ENCODE results near the gene CHST13. TPM values are rescaled to one million over a fixed set of nuclear protein-coding genes. Genes with fewer than 3 reads are reported as not detected.

Gene CHST13
- total and polyA plus RNA-seq, 2 of the 4 experiments (the other 2 are of a cell fraction): not detected

GRCh38 chr3:126571078-126571477, 47.1 kb downstream of the CHST13 start:
- H3K27me3 ChIP-seq (ENCODE audit: control insufficient read depth, insufficient read depth, low read length): peaks cover 35% of the 10 kb centered on the region
- no peaks in the 10 kb centered on the region for H4K20me1 ChIP-seq (ENCODE audit: insufficient read depth, low read length)
- no peaks in the 10 kb centered on the region for H3K79me1 ChIP-seq (ENCODE audit: low read depth in 1 of 2, low read length in 2 of 2)
- no peak overlapping the region for H2AK9ac ChIP-seq (replicated peaks; ENCODE audit: low read depth, low read length, poor library complexity)
- dilution Hi-C loops (cut with HindIII; ENCODE audit: low sequenced_read_pairs, unreplicated experiment): no loop called here
- no peak overlapping the region for H4K5ac ChIP-seq (ENCODE audit: low read depth, low read length)
- no peak overlapping the region for H3K56ac ChIP-seq (ENCODE audit: extremely low read depth, insufficient read depth, low read length)
- no peaks in the 10 kb centered on the region for H3K36me3 ChIP-seq (ENCODE audit: control insufficient read depth, insufficient read depth, low read length)
- no peak overlapping the region for H3K4ac ChIP-seq (ENCODE audit: low read depth, low read length)
- H2BK20ac ChIP-seq (ENCODE audit: low read depth, low read length): no peak overlapping the region
- no peak overlapping the region for H3K4me2 ChIP-seq (ENCODE audit: low read depth, low read length)
- no peaks in the 10 kb centered on the region for H3K4me1 ChIP-seq (ENCODE audit: control insufficient read depth, insufficient read depth, low read length)
- H3K4me3 ChIP-seq (ENCODE audit: insufficient read depth, low read depth, low read length): no peak overlapping the region
- H3K23ac ChIP-seq (ENCODE audit: low read depth, low read length): no peak overlapping the region
- BruUV-seq (replicated peaks): no TSS peak
- no peak overlapping the region for H2AK5ac ChIP-seq (ENCODE audit: low read depth, low read length)
- CTCF ChIA-PET: no interaction called here
- TF ChIP-seq MXI1 (IDR thresholded peaks at IDR 0.05; ENCODE audit: borderline replicate concordance, low read depth, low read length): no peak
- no peak for TF ChIP-seq CEBPB (IDR thresholded peaks at IDR 0.05; ENCODE audit: low read depth, low read length)
- TF ChIP-seq POLR2A (IDR thresholded peaks at IDR 0.05; ENCODE audit: low read depth, low read length): no peak
- TF ChIP-seq USF2 (IDR thresholded peaks at IDR 0.05; ENCODE audit: low read depth, low read length): no peak
- no peak for TF ChIP-seq MAFK (IDR thresholded peaks at IDR 0.05; ENCODE audit: low read depth, low read length)
- no peaks in the 10 kb centered on the region for H3K9me1 ChIP-seq (ENCODE audit: insufficient read depth, low read length)
- H2AFZ ChIP-seq (replicated peaks; ENCODE audit: low read length, poor library complexity): peak overlapping the region; percentile 23
- H4K91ac ChIP-seq (ENCODE audit: insufficient read depth, low read depth, low read length): no peak overlapping the region
- H3K14ac ChIP-seq (replicated peaks; ENCODE audit: low read depth, low read length): no peak overlapping the region
- no peak overlapping the region for H2BK120ac ChIP-seq (ENCODE audit: low read depth, low read length)
- H2BK15ac ChIP-seq (ENCODE audit: low read depth, low read length): no peak overlapping the region
- no peak overlapping the region for H2BK5ac ChIP-seq (ENCODE audit: low read depth, low read length, poor library complexity, severe bottlenecking)
- no peak overlapping the region for H3K27ac ChIP-seq (ENCODE audit: insufficient read depth, low read length)
- DNase-seq: no peak
- no peak overlapping the region for H3K18ac ChIP-seq (ENCODE audit: low read depth, low read length)
- H3K9me3 ChIP-seq (ENCODE audit: control insufficient read depth, insufficient read depth, low read length): no peaks in the 10 kb centered on the region
- H3K9ac ChIP-seq (ENCODE audit: low read depth, low read length): no peak overlapping the region
- no peak overlapping the region for H4K8ac ChIP-seq (ENCODE audit: low read depth in 2 of 2, low read length in 2 of 2)
- POLR2A ChIA-PET (ENCODE audit: unreplicated experiment): no interaction called here
- intact Hi-C loops (cut with micrococcal nuclease): no loop called here
- WGBS, 2 experiments (ENCODE audit: extremely low coverage in 2 of 2, insufficient read length in 1 of 2): 40% methylated on average over 1 of the region's 7 CpGs; no CpG with 5 or more reads in 1 of the 2 experiments
- ATAC-seq (ENCODE audit: low read depth): no peak
- in situ Hi-C loops (cut with MboI; ENCODE audit: low sequenced_read_pairs): no loop called here
